Endothelial cell of umbilical vein (primary cell): ENCODE measurements around the gene CCDC188. TPM values are rescaled to one million over a fixed set of nuclear protein-coding genes. Genes with fewer than 3 reads are reported as not detected.

Source experiments
- BruUV-seq: library from RNA; stranded (reverse); fragments of 400-500 nt; replicated peaks from 2 replicates; lab custom pipeline; 2021; lab: Mats Ljungman, UMichigan
- CTCF ChIA-PET: fragments of 300-600, 350-600 bp; sonication (Branson Sonifier 250); formaldehyde crosslinking; loops from one replicate; lab custom pipeline; 2021; ENCODE audit warnings: antibody characterized with exemption, inconsistent platforms; lab: Charles Lee
- POLR2A ChIA-PET: fragments of 300-600, 350-600 bp; sonication (Branson Sonifier 250); formaldehyde crosslinking; loops from one replicate; lab custom pipeline; 2021; ENCODE audit warnings: antibody characterized with exemption, inconsistent platforms; lab: Charles Lee
- DNase-seq: peaks from one replicate; pipeline ENCODE4 v3.0.0-alpha.2; 2011; ENCODE audit warnings: low read depth, low spot score
- FAIRE-seq: peaks from 2 replicates; lab custom pipeline; 2011; peaks lifted over from hg19 to GRCh38; lab: Jason Lieb, UNC
- H2AFZ ChIP-seq: 2 replicates; pipeline ENCODE4 v1.6.0; 2012; ENCODE audit warnings: low read depth, low read length, control low read depth, inconsistent platforms
- H3K27ac ChIP-seq: 2 replicates; pipeline ENCODE4 v1.5.1; 2011; ENCODE audit warnings: low read depth, mild to moderate bottlenecking, control low read depth, low read length, moderate library complexity; ENCODE audit not compliant: insufficient read depth
- H3K27me3 ChIP-seq, 2 experiments: 2 replicates each; pipeline versions ENCODE4 v1.6.0 to v1.6.1; 2011; ENCODE audit warnings: low read length in 2 of 2, mixed read lengths in 1 of 2; ENCODE audit not compliant: control insufficient read depth in 2 of 2, insufficient read depth in 2 of 2
- H3K36me3 ChIP-seq, 2 experiments: 2 replicates in 1 of 2; 3 replicates in 1 of 2; pipeline ENCODE4 v1.5.1; 2011; ENCODE audit warnings: low read length in 2 of 2, mild to moderate bottlenecking in 1 of 2, moderate library complexity in 1 of 2; ENCODE audit not compliant: control insufficient read depth in 2 of 2, insufficient read depth in 2 of 2; ENCODE audit errors: extremely low read depth in 1 of 2
- H3K4me1 ChIP-seq: 3 replicates; pipeline ENCODE4 v1.5.1; 2011; ENCODE audit warnings: mild to moderate bottlenecking, low read length; ENCODE audit not compliant: control insufficient read depth, insufficient read depth; ENCODE audit errors: extremely low read depth
- H3K4me2 ChIP-seq: 2 replicates; pipeline ENCODE4 v1.6.1; 2011; ENCODE audit warnings: low read length, control low read depth, mixed read lengths; ENCODE audit not compliant: insufficient read depth
- H3K4me3 ChIP-seq, 3 experiments: fragments of 200-600 bp in 1 of 3; sonication (generic), shearing (Covaris generic) in 1 of 3; replicated peaks in 1 of 3; 2 replicates each; pipeline ENCODE4 v1.5.1; 2011 to 2016; ENCODE audit warnings: control low read depth in 3 of 3, low read length in 3 of 3, mild to moderate bottlenecking in 2 of 3, inconsistent platforms in 1 of 3, low read depth in 1 of 3, moderate library complexity in 1 of 3; ENCODE audit not compliant: insufficient read depth in 1 of 3
- H3K79me2 ChIP-seq: 2 replicates; pipeline ENCODE4 v1.6.0; 2012; ENCODE audit warnings: low read length, inconsistent platforms; ENCODE audit not compliant: control insufficient read depth, insufficient read depth
- H3K9ac ChIP-seq: replicated peaks from 2 replicates; pipeline ENCODE3; 2011; ENCODE audit warnings: low read length, control low read depth; ENCODE audit not compliant: insufficient read depth; ENCODE audit errors: extremely low read depth
- H3K9me1 ChIP-seq: replicated peaks from 3 replicates; pipeline ENCODE4 v1.6.0; 2011; ENCODE audit warnings: mild to moderate bottlenecking, low read length; ENCODE audit not compliant: control insufficient read depth, insufficient read depth; ENCODE audit errors: extremely low read depth
- H3K9me3 ChIP-seq: replicated peaks from 2 replicates; pipeline ENCODE4 v1.5.1; 2012; ENCODE audit warnings: low read length, inconsistent platforms; ENCODE audit not compliant: control insufficient read depth, insufficient read depth
- H4K20me1 ChIP-seq: replicated peaks from 2 replicates; pipeline ENCODE3; 2011; ENCODE audit warnings: mild to moderate bottlenecking, low read length; ENCODE audit not compliant: control insufficient read depth, insufficient read depth; ENCODE audit errors: extremely low read depth
- EZH2 ChIP-seq: IDR thresholded peaks from 2 replicates; pipeline ENCODE4 v1.6.1; 2012; ENCODE audit warnings: borderline replicate concordance, low read depth, mild to moderate bottlenecking, moderate library complexity, low read length, inconsistent platforms; ENCODE audit not compliant: severe bottlenecking
- FOS ChIP-seq: IDR thresholded peaks from 2 replicates; pipeline ENCODE4 v1.6.1; 2011; ENCODE audit warnings: mild to moderate bottlenecking, low read length, moderate library complexity, borderline replicate concordance; ENCODE audit not compliant: insufficient read depth
- JUN ChIP-seq: IDR thresholded peaks from 2 replicates; pipeline ENCODE4 v1.6.1; 2011; ENCODE audit warnings: borderline replicate concordance, low read depth; ENCODE audit not compliant: insufficient read length, insufficient read depth
- MYC ChIP-seq: IDR thresholded peaks from one replicate; pipeline ENCODE4 v1.6.1; 2011; ENCODE audit warnings: mild to moderate bottlenecking, low read depth, low read length
- POLR2A ChIP-seq: IDR thresholded peaks from 2 replicates; pipeline ENCODE4 v1.6.1; 2012; ENCODE audit warnings: low read depth, mild to moderate bottlenecking, control low read depth, low read length
- POLR2AphosphoS5 ChIP-seq: IDR thresholded peaks from 2 replicates; pipeline ENCODE4 v1.6.1; 2012; ENCODE audit warnings: low read depth, mild to moderate bottlenecking, control low read depth, low read length, moderate library complexity; ENCODE audit not compliant: insufficient read depth
- dilution Hi-C: fragments of 300-500 bp; cut with MboI; formaldehyde crosslinking; loops from one replicate; pipeline ENCODE4 v1.15.0; 2019; ENCODE audit warnings: low sequenced_read_pairs; ENCODE audit not compliant: extremely low pct_ligation_motif_present
- intact Hi-C: fragments of 100-400 bp; cut with micrococcal nuclease; formaldehyde crosslinking; loops from one replicate; pipeline ENCODE4 v1.10.0; 2022
- polyA plus RNA-seq, 4 experiments: library from polyadenylated mRNA; depleted of rRNA in 3 of 4; stranded (reverse) in 3 of 4; unstranded in 1 of 4; fragments of >200 nt; gene quantifications; 2 replicates each; pipeline versions ENCODE4 v1.2.1 to v1.2.3, GENCODE V29; 2011 to 2012; ENCODE audit warnings: missing spikeins in 1 of 4
- total RNA-seq: library from RNA; stranded (reverse); gene quantifications from 2 replicates; pipeline ENCODE4 v1.2.3, GENCODE V29; 2021
- TF ChIP-seq, protein P1 (sequence below): IDR thresholded peaks from 2 replicates; pipeline ENCODE4 v1.6.1; 2011; ENCODE audit not compliant: insufficient read depth, insufficient read length
- TF ChIP-seq, protein P2 (sequence below), 2 donors: IDR thresholded peaks; 1 replicate in 1 of 2; 2 replicates in 1 of 2; pipeline ENCODE4 v1.5.1; 2011; ENCODE audit warnings: low read length in 2 of 2, mild to moderate bottlenecking in 2 of 2, moderate library complexity in 2 of 2, control low read depth in 1 of 2, inconsistent platforms in 1 of 2, low read depth in 1 of 2; ENCODE audit not compliant: insufficient read depth in 1 of 2; ENCODE audit errors: extremely low read depth in 1 of 2

CCDC188 gene
- total and polyA plus RNA-seq, 2 donors (not counting 3 experiments of a cell fraction or from before 2014, with no cell fraction given) = 9.4 to 9.8 TPM

GRCh38 chr22:20116376-20116950 lies 34.4 kb downstream of the CCDC188 start:
- ChIA-PET POLR2A (no interaction called here), CTCF (no interaction called here)
- no peak for TF ChIP-seq POLR2AphosphoS5
- TF ChIP-seq, protein P1, sequence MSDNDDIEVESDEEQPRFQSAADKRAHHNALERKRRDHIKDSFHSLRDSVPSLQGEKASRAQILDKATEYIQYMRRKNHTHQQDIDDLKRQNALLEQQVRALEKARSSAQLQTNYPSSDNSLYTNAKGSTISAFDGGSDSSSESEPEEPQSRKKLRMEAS = no peak
- TF ChIP-seq FOS = no peak
- TF ChIP-seq JUN = no peak
- TF ChIP-seq, protein P2, sequence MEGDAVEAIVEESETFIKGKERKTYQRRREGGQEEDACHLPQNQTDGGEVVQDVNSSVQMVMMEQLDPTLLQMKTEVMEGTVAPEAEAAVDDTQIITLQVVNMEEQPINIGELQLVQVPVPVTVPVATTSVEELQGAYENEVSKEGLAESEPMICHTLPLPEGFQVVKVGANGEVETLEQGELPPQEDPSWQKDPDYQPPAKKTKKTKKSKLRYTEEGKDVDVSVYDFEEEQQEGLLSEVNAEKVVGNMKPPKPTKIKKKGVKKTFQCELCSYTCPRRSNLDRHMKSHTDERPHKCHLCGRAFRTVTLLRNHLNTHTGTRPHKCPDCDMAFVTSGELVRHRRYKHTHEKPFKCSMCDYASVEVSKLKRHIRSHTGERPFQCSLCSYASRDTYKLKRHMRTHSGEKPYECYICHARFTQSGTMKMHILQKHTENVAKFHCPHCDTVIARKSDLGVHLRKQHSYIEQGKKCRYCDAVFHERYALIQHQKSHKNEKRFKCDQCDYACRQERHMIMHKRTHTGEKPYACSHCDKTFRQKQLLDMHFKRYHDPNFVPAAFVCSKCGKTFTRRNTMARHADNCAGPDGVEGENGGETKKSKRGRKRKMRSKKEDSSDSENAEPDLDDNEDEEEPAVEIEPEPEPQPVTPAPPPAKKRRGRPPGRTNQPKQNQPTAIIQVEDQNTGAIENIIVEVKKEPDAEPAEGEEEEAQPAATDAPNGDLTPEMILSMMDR (IDR thresholded peaks at IDR 0.05; ENCODE audit: extremely low read depth in 1 of 2, insufficient read depth in 1 of 2, low read depth in 1 of 2, low read length in 2 of 2) = no peak
- no peak for TF ChIP-seq EZH2
- TF ChIP-seq MYC = no peak
- TF ChIP-seq POLR2A = no peak
- dilution Hi-C loops (no loop called here), intact Hi-C loops (no loop called here)
- Histone ChIP-seq H3K4me3 (peak overlapping the region; percentile 62 to 87 (median 74)), H2AFZ (peak overlapping the region; percentile 75), H3K27ac (peak overlapping the region; percentile 67), H4K20me1 (no peaks in the 10 kb centered on the region), H3K9ac (peak overlapping the region; percentile 92), H3K79me2 (peaks cover 63% of the 10 kb centered on the region), H3K4me2 (peak overlapping the region; percentile 69), H3K4me1 (peaks cover 22% of the 10 kb centered on the region), H3K9me1 (no peaks in the 10 kb centered on the region), H3K36me3 (peaks cover 16 to 27% of the 10 kb centered on the region in 2 experiments), H3K9me3 (no peaks in the 10 kb centered on the region), H3K27me3 (no peaks in the 10 kb centered on the region)
- BruUV-seq = TSS peak; percentile 44
- no peak for FAIRE-seq
- no peak for DNase-seq
